Panc1 (cell line): ENCODE results near the gene SRRM5.

Source experiments
- CTCF ChIP-seq: fragments of 450-650 bp; IDR thresholded peaks from 2 replicates; pipeline ENCODE4 v1.5.1; 2017; ENCODE audit warnings: mild to moderate bottlenecking
- TCF7L2 ChIP-seq: IDR thresholded peaks from 2 replicates; pipeline ENCODE4 v1.6.1; 2011; ENCODE audit warnings: mild to moderate bottlenecking, low read depth, low read length, inconsistent platforms
- TF ChIP-seq, protein P1 (sequence below), 2 experiments: IDR thresholded peaks; 2 replicates each; pipeline ENCODE4 v1.6.1; 2011 to 2012; ENCODE audit warnings: low read depth in 2 of 2, control low read depth in 1 of 2, low read length in 1 of 2, mild to moderate bottlenecking in 1 of 2, moderate library complexity in 1 of 2; ENCODE audit not compliant: insufficient read depth in 1 of 2

- TF ChIP-seq CTCF, result no peak
- TF ChIP-seq, protein P1, sequence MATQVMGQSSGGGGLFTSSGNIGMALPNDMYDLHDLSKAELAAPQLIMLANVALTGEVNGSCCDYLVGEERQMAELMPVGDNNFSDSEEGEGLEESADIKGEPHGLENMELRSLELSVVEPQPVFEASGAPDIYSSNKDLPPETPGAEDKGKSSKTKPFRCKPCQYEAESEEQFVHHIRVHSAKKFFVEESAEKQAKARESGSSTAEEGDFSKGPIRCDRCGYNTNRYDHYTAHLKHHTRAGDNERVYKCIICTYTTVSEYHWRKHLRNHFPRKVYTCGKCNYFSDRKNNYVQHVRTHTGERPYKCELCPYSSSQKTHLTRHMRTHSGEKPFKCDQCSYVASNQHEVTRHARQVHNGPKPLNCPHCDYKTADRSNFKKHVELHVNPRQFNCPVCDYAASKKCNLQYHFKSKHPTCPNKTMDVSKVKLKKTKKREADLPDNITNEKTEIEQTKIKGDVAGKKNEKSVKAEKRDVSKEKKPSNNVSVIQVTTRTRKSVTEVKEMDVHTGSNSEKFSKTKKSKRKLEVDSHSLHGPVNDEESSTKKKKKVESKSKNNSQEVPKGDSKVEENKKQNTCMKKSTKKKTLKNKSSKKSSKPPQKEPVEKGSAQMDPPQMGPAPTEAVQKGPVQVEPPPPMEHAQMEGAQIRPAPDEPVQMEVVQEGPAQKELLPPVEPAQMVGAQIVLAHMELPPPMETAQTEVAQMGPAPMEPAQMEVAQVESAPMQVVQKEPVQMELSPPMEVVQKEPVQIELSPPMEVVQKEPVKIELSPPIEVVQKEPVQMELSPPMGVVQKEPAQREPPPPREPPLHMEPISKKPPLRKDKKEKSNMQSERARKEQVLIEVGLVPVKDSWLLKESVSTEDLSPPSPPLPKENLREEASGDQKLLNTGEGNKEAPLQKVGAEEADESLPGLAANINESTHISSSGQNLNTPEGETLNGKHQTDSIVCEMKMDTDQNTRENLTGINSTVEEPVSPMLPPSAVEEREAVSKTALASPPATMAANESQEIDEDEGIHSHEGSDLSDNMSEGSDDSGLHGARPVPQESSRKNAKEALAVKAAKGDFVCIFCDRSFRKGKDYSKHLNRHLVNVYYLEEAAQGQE (IDR thresholded peaks at IDR 0.05; ENCODE audit: insufficient read depth in 1 of 2, low read depth in 2 of 2, low read length in 1 of 2), result no peak
- TF ChIP-seq TCF7L2, result no peak
Observed at GRCh38 chr19:43626838-43627237, 14.9 kb downstream of the SRRM5 start.
